ENCODE data around the gene HS3ST4. TPM values are rescaled to one million over a fixed set of nuclear protein-coding genes. Genes with fewer than 3 reads are reported as not detected.

Gene HS3ST4
- total RNA-seq (2021; fragmentation: NEBNext Ultra II Directional; extraction: Animal tissue kit (Norgen Biotek cat#: 25700)) (3.3 and 3.8 TPM in 2 replicates), polyA plus RNA-seq (2011; rRNA removed) (1.6 and 1.9 TPM in 2 replicates), polyA minus RNA-seq (2011; rRNA and poly(A)+ RNA removed) (2.8 and 3.0 TPM in 2 replicates)
- 2.0 TPM for polyA plus RNA-seq (2011; cell fraction: cytosol; rRNA removed)
- 4.3 TPM for polyA plus RNA-seq (2011; cell fraction: nucleus; rRNA removed)
- polyA plus RNA-seq (2012, experiment 1 of 2), result 3.6 to 6.1 TPM (median 4.2 TPM) in 4 replicates
- 2.8 TPM for polyA plus RNA-seq (2012, experiment 2 of 2)
- 1.8 TPM for polyA plus RNA-seq (2013, experiment 1 of 2)
- polyA plus RNA-seq (2013, experiment 2 of 2), result 1.7 TPM
- polyA minus RNA-seq (2011; cell fraction: cytosol; rRNA and poly(A)+ RNA removed), result 3.3 TPM
- polyA minus RNA-seq (2011; cell fraction: nucleus; rRNA and poly(A)+ RNA removed), result 4.8 TPM
- long read RNA-seq, experiment 1, result 0 reads
- long read RNA-seq, experiment 2, result 0 reads

- H4K5ac ChIP-seq (ENCODE audit: insufficient read length, low read depth, low read length), result no peak within 1 kb of the TSS
- no peak within 1 kb of the TSS for H4K8ac ChIP-seq (ENCODE audit: extremely low read depth, insufficient read depth, low read length)
- no peak within 1 kb of the TSS for H3K56ac ChIP-seq (replicated peaks; ENCODE audit: insufficient read length, low read depth, low read length)
- no peak within 1 kb of the TSS for H3K4ac ChIP-seq (replicated peaks; ENCODE audit: insufficient read length, low read depth, low read length)
- peaks cover 0 to 10% (median 4%) of the 10 kb centered on the region in 4 experiments; a peak in 5 of 7 replicates for H3K4me1 ChIP-seq (replicated peaks in 1 of 4; ENCODE audit: control insufficient read depth in 3 of 4, insufficient read depth in 4 of 4, low read length in 3 of 4)
- H3K79me1 ChIP-seq (ENCODE audit: low read depth, low read length), result no peaks in the 10 kb centered on the region; the same call in 1 of the 2 replicates
- no peaks in the 10 kb centered on the region for H3K9me3 ChIP-seq (ENCODE audit: insufficient read depth in 2 of 2, low read depth in 1 of 2, low read length in 1 of 2)
- H2AK5ac ChIP-seq (ENCODE audit: low read depth, low read length), result no peak within 1 kb of the TSS
- FAIRE-seq (no peak), DNase-seq (ENCODE audit: low read depth in 1 of 2, low spot score in 2 of 2) (peak in 1 of 2 experiments; percentile 79)
- H3K79me2 ChIP-seq (ENCODE audit: control insufficient read depth in 1 of 2, insufficient read depth in 2 of 2, low read length in 2 of 2), result no peaks in the 10 kb centered on the region
- 0 out of 2 replicates have a peak within 1 kb of the TSS, but pooled peaks have one; percentile 60 for H2BK12ac ChIP-seq (ENCODE audit: low read depth, low read length)
- peaks cover 17% of the 10 kb centered on the region for H3K23me2 ChIP-seq (ENCODE audit: low read depth, low read length)
- ChIA-PET POLR2A (ENCODE audit: partially characterized antibody) (interaction anchor here (0.9 to 1.5 kb wide), 2 partner anchors 15 to 435 kb away, joined by 3 read pairs; no protein-coding TSS in a partner anchor), CTCF (ENCODE audit: partially characterized antibody) (interaction anchor here (0.6 to 2.2 kb wide), 5 partner anchors 12 to 415 kb away, joined by 3 to 13 read pairs (median 3); no protein-coding TSS in a partner anchor)
- no peaks in the 10 kb centered on the region for H3K36me3 ChIP-seq (ENCODE audit: control insufficient read depth in 2 of 4, insufficient read depth in 4 of 4, low read length in 3 of 4)
- H3K4me2 ChIP-seq (ENCODE audit: insufficient read depth in 1 of 2, low read depth in 2 of 2, low read length in 2 of 2), result peak within 1 kb of the TSS; percentile 83 to 98
- no peak within 1 kb of the TSS for H2BK120ac ChIP-seq (replicated peaks; ENCODE audit: low read depth, low read length)
- H2AFZ ChIP-seq (ENCODE audit: low read length), result peak within 1 kb of the TSS; percentile 82
- peaks cover 1 to 6% of the 10 kb centered on the region in 2 experiments for H4K20me1 ChIP-seq (replicated peaks in 1 of 2; ENCODE audit: control insufficient read depth in 1 of 2, insufficient read depth in 2 of 2, low read length in 2 of 2)
- WGBS, 2 experiments (ENCODE audit: extremely low coverage in 1 of 2, insufficient coverage in 1 of 2, insufficient read length in 1 of 2, insufficient replicate concordance in 2 of 2, low coverage in 1 of 2, low lambda C conversion rate in 2 of 2, missing lambda C conversion rate in 1 of 2), result 1% methylated on average over 24 of the region's 58 CpGs; no CpG with 5 or more reads in 1 of the 2 experiments
- H4K91ac ChIP-seq (replicated peaks; ENCODE audit: insufficient read length, low read length), result peak within 1 kb of the TSS; percentile 32
- H3K14ac ChIP-seq (ENCODE audit: insufficient read length), result no peak within 1 kb of the TSS
- H2BK15ac ChIP-seq (ENCODE audit: low read length), result no peak within 1 kb of the TSS
- H3K4me3 ChIP-seq (ENCODE audit: extremely low read depth in 1 of 4, insufficient read depth in 2 of 4, low read depth in 3 of 4, low read length in 4 of 4), result peak within 1 kb of the TSS; percentile 79 to 87 (median 84)
- H3K23ac ChIP-seq (ENCODE audit: insufficient read length), result no peak within 1 kb of the TSS
- H3K18ac ChIP-seq (ENCODE audit: extremely low read depth, low read length), result peak within 1 kb of the TSS; percentile 79
- H2BK20ac ChIP-seq (ENCODE audit: low read length), result no peak within 1 kb of the TSS
- peak within 1 kb of the TSS in 3 of 4 experiments; percentile 15 to 80 (median 38); a peak in 2 of 7 replicates for H3K9ac ChIP-seq (replicated peaks in 1 of 4; ENCODE audit: extremely low read depth in 1 of 4, low read depth in 3 of 4, low read length in 3 of 4)
- H3K27ac ChIP-seq (ENCODE audit: low read depth, low read length), result no peak within 1 kb of the TSS
- H3K27me3 ChIP-seq (replicated peaks in 1 of 4; ENCODE audit: control insufficient read depth in 3 of 4, extremely low read depth in 1 of 4, insufficient read depth in 3 of 4, low read length in 3 of 4), result peaks cover 3 to 26% (median 18%) of the 10 kb centered on the region in 4 experiments; a peak in 6 of 7 replicates
- H2BK5ac ChIP-seq (ENCODE audit: low read depth, low read length), result peak within 1 kb of the TSS; percentile 35; the same call in 1 of the 2 replicates
- TF ChIP-seq EZH2 (IDR thresholded peaks at IDR 0.05; ENCODE audit: low read depth, low read length, severe bottlenecking), result no peak
- TF ChIP-seq KDM1A (IDR thresholded peaks at IDR 0.05; ENCODE audit: borderline replicate concordance, low read length), result no peak
- no peak for TF ChIP-seq MAFK (IDR thresholded peaks at IDR 0.05; ENCODE audit: low read depth, low read length)
- no peak for TF ChIP-seq TEAD4 (IDR thresholded peaks at IDR 0.05; ENCODE audit: low read depth, low read length)
- 0 out of 3 replicates have a peak, but pooled peaks of 1 of the 2 experiments have one; percentile 62 for TF ChIP-seq EP300 (IDR thresholded peaks at IDR 0.05; ENCODE audit: borderline replicate concordance in 1 of 2, low read depth in 2 of 2, low read length in 2 of 2)
- no peak for TF ChIP-seq BRCA1 (IDR thresholded peaks at IDR 0.05; ENCODE audit: low read depth, low read length)
- TF ChIP-seq KDM5A (IDR thresholded peaks at IDR 0.05; ENCODE audit: low read length), result no peak
- TF ChIP-seq NRF1 (IDR thresholded peaks at IDR 0.05; ENCODE audit: low read depth, low read length), result no peak
- TF ChIP-seq TAF1 (IDR thresholded peaks at IDR 0.05; ENCODE audit: low read depth, low read length), result peak; percentile 32; the same call in 1 of the 2 replicates
- TF ChIP-seq CEBPB (IDR thresholded peaks at IDR 0.05; ENCODE audit: low read depth, low read length), result no peak
Observed at GRCh38 chr16:25691519-25692091, at the start of gene HS3ST4. TSS of gene HS3ST4 (plus strand) at chr16:25691959.
